ENCODE data around the gene TTC32.
A peak's percentile ranks its signal among the peaks of the same experiment; 100 is the strongest.

TTC32 gene

DNA sequence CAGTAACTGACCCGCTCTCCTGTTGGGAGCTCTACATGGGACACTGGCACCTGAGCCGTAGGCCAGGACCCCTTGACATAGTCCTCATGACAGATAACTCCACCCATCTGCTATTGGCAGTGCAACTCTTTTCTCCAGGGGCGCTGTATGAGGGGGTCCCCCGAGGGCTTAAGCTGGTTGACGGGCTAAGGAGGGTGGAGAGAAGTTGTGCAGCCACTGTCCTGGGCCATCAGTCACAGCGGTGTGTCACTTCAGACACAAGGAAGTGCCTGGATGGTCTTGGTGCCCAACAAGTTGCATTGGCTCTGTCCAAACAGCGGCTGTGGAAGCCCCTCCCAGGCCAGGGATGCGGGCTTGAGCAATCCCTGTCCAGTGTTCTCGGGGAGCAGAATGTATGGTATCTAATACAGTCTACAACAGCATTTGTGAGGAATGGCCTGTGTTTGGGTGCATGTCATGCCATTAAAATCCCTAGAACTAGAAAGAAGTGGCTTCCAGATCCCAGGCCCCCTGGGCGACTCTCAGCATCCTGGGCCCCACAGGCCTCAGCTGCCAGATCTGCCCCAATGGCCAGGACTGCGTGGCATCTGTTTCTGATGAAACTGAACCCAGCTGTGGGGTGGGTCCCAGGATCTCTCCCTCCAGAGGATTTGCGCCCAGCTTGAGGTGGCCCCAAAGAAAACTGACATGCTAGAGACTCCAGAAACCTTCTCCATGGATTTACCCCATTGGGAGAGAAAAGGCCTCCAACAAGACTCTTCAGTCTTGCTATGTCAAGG, 23.3 kb downstream of the TTC32 start:
- DNase-seq (ENCODE audit: low spot score) (no peak), FAIRE-seq (no peak)

DNA sequence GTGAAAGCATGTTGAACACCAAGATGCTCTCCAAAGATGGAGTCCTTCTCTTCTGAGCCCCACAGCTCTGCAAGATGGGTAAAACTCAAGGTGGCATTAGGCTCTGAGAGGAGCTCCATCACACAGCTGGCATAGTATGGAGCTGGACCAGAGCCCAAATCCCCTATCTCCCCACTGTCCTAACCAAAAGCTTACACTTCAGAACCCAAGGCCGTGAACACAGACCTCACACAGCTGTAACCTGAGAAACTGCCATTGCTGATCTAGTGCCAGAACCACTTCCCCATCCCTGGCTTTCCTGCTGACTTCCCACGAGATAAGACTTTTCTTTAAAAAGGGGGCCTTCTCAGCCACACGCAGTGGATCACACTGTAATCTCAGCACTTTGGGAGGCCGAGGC, 25.0 kb downstream of the TTC32 start:
- DNase-seq (ENCODE audit: low spot score) (no peak), FAIRE-seq (no peak)

GRCh38 chr2:19875280-19875679, 26.5 kb downstream of the TTC32 start:
- no peak for FAIRE-seq
- DNase-seq (ENCODE audit: low spot score), result no peak

DNA sequence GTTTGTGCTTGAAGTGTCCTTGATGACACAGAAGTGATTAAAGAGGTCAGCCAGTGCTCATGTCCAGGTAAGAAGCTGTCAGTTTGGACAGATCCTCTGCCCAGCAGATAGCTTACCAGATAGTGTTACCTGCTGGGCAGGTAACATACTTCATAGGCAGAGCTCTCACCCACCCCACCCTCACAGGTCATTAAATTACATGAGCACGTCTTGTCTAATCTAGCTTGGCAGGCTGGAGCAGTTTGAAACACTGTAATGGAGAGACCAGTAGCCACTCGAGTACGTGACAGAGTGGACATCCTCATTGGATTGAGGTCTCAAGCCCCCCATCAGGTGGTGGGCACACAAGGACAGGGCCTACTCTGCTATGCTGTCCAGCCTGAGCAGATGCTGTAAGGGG, 27.1 kb downstream of the TTC32 start:
- no peak for FAIRE-seq
- no peak for DNase-seq (ENCODE audit: low spot score)

- DNase-seq (ENCODE audit: low spot score), result no peak
- no peak for FAIRE-seq
These were observed 28.8 kb downstream of the TTC32 start for GRCh38 chr2:19873014-19873413.

GRCh38 chr2:19872302-19872701, 29.5 kb downstream of the TTC32 start:
- no peak for FAIRE-seq
- no peak for DNase-seq (ENCODE audit: low spot score)

GRCh38 chr2:19871836-19872235, 29.9 kb downstream of the TTC32 start:
- no peak for FAIRE-seq

GRCh38 chr2:19870792-19871191, 31.0 kb downstream of the TTC32 start:
- DNase-seq (ENCODE audit: low spot score) (no peak), FAIRE-seq (no peak)

More at GRCh38 chr2:19871836-19872235, 29.9 kb downstream of the TTC32 start:
- no peak for DNase-seq (ENCODE audit: low spot score)

DNA sequence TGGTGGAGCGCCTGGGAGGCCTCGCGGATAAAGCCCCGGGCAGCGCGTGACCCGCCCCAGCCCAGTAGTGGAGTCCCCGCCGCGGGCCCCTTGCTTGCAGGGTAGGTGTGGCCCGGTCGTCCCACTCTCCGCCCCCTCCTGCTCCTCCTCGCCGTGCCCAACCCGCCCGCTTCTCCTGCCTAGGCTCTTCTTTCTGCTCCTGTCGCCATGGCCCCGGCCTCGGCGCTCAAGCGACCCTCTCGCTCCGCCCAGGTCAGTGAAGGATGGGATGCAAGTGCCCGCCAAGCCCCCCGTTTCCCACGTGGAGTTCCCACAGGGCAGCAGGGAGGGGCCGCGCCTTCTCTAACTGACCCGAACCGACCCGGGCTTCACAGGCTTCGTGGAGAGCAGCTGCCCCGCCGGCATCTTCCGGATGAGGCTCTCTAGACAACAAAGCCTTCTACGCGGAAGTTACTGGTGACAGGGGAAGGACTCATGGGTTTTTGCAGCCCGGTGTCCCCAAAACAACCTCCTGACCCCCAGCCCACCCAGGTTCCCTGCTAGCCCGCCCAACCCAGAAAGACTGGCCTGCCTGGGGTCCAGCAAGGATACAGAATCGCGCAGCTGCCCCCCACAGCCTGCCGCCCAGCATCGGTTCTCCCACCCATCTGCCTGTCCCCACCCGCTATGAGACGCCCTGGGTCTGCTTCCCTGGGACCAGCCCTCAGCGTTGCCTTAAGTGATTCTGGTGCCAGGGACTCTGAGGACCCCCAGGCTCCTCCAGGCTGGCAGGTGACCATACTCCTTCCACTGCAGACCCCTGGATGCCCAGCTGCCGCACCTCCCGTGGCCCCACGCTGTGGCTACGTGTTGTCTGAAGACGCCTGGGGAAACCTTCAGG, 32.8 kb downstream of the TTC32 start:
- no peak for FAIRE-seq
- no peak for DNase-seq (ENCODE audit: low spot score)

DNA sequence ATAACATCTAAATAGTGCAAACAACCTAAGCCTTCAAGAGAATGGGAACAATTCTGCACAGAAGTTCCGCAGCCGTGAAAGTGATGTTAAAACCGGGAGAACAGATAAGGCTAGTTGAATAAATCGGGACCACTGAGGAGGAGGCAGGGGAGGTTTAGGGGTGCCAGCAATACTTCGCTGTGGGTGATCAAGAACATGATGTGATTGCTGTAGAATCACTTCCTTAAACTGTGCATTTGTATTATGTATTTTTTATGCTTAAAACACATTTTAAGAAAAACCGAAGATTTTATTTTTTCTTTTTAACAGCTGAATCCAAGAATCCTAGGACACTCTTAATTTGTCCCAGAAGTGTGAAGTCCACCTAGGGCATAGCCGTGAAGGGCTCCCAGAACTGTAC, 33.6 kb downstream of the TTC32 start:
- DNase-seq (ENCODE audit: low spot score), result no peak
- no peak for FAIRE-seq

GRCh38 chr2:19866771-19867170, 35.0 kb downstream of the TTC32 start:
- DNase-seq (ENCODE audit: low spot score), result peak; percentile 41
- FAIRE-seq, result no peak

- DNase-seq (ENCODE audit: low spot score), result no peak
- FAIRE-seq, result no peak
These were observed 36.6 kb downstream of the TTC32 start for GRCh38 chr2:19865151-19865550.

- DNase-seq (ENCODE audit: low spot score), result no peak
- no peak for FAIRE-seq
These were observed 37.4 kb downstream of the TTC32 start for GRCh38 chr2:19864381-19864780.

GRCh38 chr2:19863303-19864041, 38.3 kb downstream of the TTC32 start:
- DNase-seq (ENCODE audit: low spot score) (peak; percentile 16), FAIRE-seq (no peak)

DNA sequence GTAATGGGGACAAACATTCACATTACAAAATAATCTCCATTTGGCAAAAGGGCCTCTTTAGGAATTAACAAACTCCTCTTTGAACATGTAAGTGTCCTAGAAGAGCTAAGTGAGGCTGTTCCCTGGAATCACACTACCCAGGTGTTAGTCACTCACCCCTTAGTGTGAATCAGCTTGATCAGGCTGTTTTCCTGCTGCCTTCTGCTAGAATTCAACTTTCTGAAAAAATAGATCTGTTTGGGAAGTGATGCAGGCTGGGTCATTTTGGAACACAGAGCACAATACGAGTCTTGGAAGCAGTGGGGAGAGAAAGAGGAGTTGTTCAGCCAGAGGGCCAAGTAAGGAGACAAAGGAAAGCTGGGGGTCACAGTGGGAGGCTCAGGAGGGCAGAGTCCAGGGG, 40.0 kb downstream of the TTC32 start:
- DNase-seq (ENCODE audit: low spot score), result peak; percentile 35
- no peak for FAIRE-seq

DNA sequence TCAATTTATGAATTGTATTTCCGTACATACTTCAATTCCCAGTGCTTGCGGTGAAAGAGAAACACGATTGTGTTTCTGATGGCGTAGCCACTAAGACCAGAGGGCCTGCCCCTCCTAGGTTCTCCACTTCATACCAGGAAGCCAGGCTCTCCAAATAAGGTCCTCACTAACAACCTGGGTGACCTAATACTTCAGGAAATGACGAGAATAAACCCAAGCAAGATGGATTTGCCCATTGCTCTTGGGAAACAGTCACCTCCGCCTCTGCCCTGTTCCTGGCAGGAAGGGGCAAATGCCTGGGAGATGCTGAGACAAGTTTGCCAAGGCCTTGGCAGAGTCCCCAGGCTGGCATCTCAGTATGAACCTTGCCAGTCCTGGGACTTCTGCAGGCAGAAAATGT, 41.8 kb downstream of the TTC32 start:
- FAIRE-seq (no peak), DNase-seq (ENCODE audit: low spot score) (no peak)

GRCh38 chr2:19859565-19859964, 42.2 kb downstream of the TTC32 start:
- DNase-seq (ENCODE audit: low spot score), result no peak
- FAIRE-seq, result no peak

DNA sequence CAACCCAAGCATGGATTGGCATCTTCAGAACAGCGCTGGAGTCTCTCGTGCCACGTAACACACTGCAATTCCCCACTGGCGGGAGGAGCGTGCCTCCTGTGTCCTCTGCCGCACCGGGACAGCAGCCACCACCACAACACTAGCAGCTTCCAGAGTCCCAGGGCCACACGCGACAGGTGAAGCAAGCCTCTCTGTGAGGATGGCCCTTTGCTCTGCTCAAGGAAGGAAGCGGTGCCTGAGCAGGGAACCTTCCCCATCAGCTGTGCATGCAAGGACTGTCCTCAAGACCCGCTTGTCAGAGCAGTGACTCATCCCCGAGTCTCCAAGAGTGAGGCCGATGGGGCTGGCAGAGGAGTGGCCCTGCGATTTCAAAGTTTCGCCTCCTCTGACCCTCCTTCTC, 44.0 kb downstream of the TTC32 start:
- FAIRE-seq (no peak), DNase-seq (ENCODE audit: low spot score) (no peak)

DNA sequence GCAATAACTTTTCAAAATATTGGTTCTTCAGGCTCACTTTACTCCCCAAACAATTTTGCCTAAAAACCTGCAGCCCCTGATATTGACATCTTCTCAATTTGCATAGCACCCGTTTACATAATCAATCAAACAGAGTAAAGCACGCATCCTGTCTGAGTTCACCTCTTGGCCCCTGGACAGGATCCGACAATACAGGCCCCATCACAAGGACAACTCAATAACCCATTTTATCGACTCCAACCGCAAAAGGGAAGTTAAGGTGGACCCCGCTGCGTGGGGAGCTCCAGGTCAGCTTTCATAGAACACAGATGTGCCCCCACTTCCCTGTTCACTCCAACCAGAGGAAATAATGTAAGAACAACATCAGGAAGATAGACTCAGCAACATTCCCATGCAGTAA, 44.7 kb downstream of the TTC32 start:
- FAIRE-seq (no peak), DNase-seq (ENCODE audit: low spot score) (no peak)

DNA sequence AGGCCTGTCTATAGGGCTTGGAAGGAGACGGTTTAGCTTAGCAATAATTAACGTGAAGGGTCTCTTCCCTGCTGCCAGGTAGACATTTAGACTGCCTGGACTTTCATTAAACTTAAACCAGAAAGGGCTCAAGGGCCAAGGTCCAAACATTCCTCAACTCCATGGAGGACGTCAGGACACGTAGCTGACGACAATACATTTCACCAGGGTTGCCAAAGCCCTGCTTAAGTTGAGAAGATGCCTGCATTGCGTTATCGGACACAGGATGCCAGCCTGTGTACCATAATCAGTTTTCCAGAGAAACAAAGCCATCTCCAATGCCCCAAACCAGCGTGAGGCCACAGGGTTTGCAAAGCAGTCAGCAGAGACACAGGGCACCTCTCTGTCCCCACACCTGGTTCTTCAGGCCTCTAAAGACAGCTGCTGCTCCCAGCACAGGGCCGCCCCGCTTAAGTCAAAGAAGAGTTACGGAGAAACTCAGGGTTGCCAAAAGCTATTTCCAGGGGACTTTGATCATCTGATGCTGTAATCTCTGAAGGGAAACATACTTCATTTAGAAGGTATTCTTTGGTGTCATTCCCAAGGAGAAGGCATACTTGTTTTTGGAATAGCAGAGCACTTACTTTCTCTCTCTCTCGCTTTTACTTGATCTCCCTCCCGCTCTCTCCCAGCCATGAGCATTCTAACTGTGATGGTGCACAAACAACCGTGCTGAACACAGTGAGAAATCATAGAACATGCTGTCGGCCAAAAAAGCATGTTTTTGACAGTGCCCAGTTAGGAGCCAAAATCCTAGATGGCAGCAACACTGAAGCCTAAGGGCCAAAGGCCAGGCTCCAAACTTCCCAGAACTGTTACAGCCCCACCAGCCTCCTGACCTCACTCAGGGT, 46.0 kb downstream of the TTC32 start:
- no peak for DNase-seq (ENCODE audit: low spot score)
- FAIRE-seq, result no peak
